Thoracic aorta (tissue), 2 donors: ENCODE results near the gene EPHB6. TPM values are rescaled to one million over a fixed set of nuclear protein-coding genes. Genes with fewer than 3 reads are reported as not detected.

ENCODE experiments used
- ATAC-seq: fragments of 150-250 bp; one replicate; pipeline ENCODE4 v1.8.0; 2017; ENCODE audit warnings: low read depth; ENCODE audit not compliant: insufficient number of reproducible peaks, low FRiP score
- DNase-seq: peaks from one replicate; pipeline ENCODE4 v3.0.0-alpha.2; 2020; ENCODE audit warnings: low spot score
- H3K27ac ChIP-seq, 2 donors: fragments of 200-600 bp; sonication (generic); 1 replicate in 1 of 2; 2 replicates in 1 of 2; pipeline ENCODE4 v1.5.1; 2016; ENCODE audit warnings: mild to moderate bottlenecking in 2 of 2, moderate library complexity in 2 of 2
- H3K27me3 ChIP-seq: fragments of 200-600 bp; sonication (generic); replicated peaks from 2 replicates; pipeline ENCODE4 v1.6.0; 2016; ENCODE audit warnings: mild to moderate bottlenecking; ENCODE audit not compliant: insufficient read depth
- H3K36me3 ChIP-seq: fragments of 200-600 bp; sonication (generic); one replicate; pipeline ENCODE4 v1.5.1; 2016
- H3K4me1 ChIP-seq, 2 donors: fragments of 200-600 bp; sonication (generic); 1 replicate in 1 of 2; 2 replicates in 1 of 2; pipeline versions ENCODE4 v1.5.1 to v1.6.0; 2016; ENCODE audit warnings: low read depth in 2 of 2, mild to moderate bottlenecking in 1 of 2; ENCODE audit not compliant: control insufficient read depth in 1 of 2
- H3K4me3 ChIP-seq: fragments of 200-600 bp; sonication (generic); 2 replicates; pipeline ENCODE4 v1.5.1; 2016; ENCODE audit warnings: mild to moderate bottlenecking
- H3K9me3 ChIP-seq: fragments of 200-600 bp; sonication (generic); 2 replicates; pipeline ENCODE4 v1.5.1; 2016
- CTCF ChIP-seq: fragments of 200-600 bp; sonication (generic); IDR thresholded peaks from one replicate; pipeline ENCODE4 v1.5.1; 2019; ENCODE audit warnings: antibody characterized with exemption
- total RNA-seq, 2 donors: library from RNA; depleted of rRNA; stranded (reverse); fragments of >200 nt; gene quantifications; one replicate each; pipeline versions ENCODE4 v1.1.0 to v1.2.3, GENCODE V29; 2016

EPHB6 gene
- total RNA-seq, 2 donors from 2014 or later = 25.3 to 30.5 TPM

GRCh38 chr7:142862351-142862750 lies 7.5 kb downstream of the EPHB6 start:
- no peak for ATAC-seq

GRCh38 chr7:142862786-142863400 lies 8.0 kb downstream of the EPHB6 start:
- no peak for TF ChIP-seq CTCF
- Histone ChIP-seq H3K9me3 (no peaks in the 10 kb centered on the region), H3K4me1 (peaks cover 0 to 6% of the 10 kb centered on the region in 2 donors), H3K4me3 (no peak overlapping the region), H3K36me3 (peaks cover 3% of the 10 kb centered on the region), H3K27me3 (no peaks in the 10 kb centered on the region), H3K27ac (no peak overlapping the region)
- ATAC-seq = no peak
- no peak for DNase-seq

More at GRCh38 chr7:142862351-142862750, 7.5 kb downstream of the EPHB6 start:
- no peak overlapping the region for H3K27ac ChIP-seq
- TF ChIP-seq CTCF = no peak
- peaks cover 0 to 6% of the 10 kb centered on the region in 2 donors for H3K4me1 ChIP-seq
- H3K27me3 ChIP-seq = no peaks in the 10 kb centered on the region
- no peak overlapping the region for H3K4me3 ChIP-seq
- DNase-seq = no peak
- no peaks in the 10 kb centered on the region for H3K9me3 ChIP-seq
- peaks cover 3% of the 10 kb centered on the region for H3K36me3 ChIP-seq

- TF ChIP-seq CTCF = no peak
- Histone ChIP-seq H3K4me3 (no peak overlapping the region), H3K4me1 (peaks cover 0 to 6% of the 10 kb centered on the region in 2 donors), H3K27ac (no peak overlapping the region), H3K9me3 (no peaks in the 10 kb centered on the region), H3K27me3 (no peaks in the 10 kb centered on the region), H3K36me3 (peaks cover 6% of the 10 kb centered on the region)
- ATAC-seq (no peak), DNase-seq (no peak)
Measured at GRCh38 chr7:142863891-142864685, 9.2 kb downstream of the EPHB6 start.

GRCh38 chr7:142864980-142865747 lies 10.3 kb downstream of the EPHB6 start:
- no peak for DNase-seq
- no peak overlapping the region for H3K27ac ChIP-seq
- no peak for TF ChIP-seq CTCF
- peaks cover 12% of the 10 kb centered on the region for H3K36me3 ChIP-seq
- no peak for ATAC-seq
- no peaks in the 10 kb centered on the region for H3K9me3 ChIP-seq
- H3K4me3 ChIP-seq = no peak overlapping the region
- H3K27me3 ChIP-seq = no peaks in the 10 kb centered on the region
- H3K4me1 ChIP-seq = no peaks in the 10 kb centered on the region

GRCh38 chr7:142865766-142866165 lies 10.9 kb downstream of the EPHB6 start:
- no peak for TF ChIP-seq CTCF
- H3K27me3 ChIP-seq = no peaks in the 10 kb centered on the region
- no peaks in the 10 kb centered on the region for H3K9me3 ChIP-seq
- no peak overlapping the region for H3K4me3 ChIP-seq
- DNase-seq = no peak
- no peaks in the 10 kb centered on the region for H3K4me1 ChIP-seq
- no peak overlapping the region for H3K27ac ChIP-seq
- peaks cover 14% of the 10 kb centered on the region for H3K36me3 ChIP-seq
- ATAC-seq = no peak
